Naive thymus-derived CD8-positive, alpha-beta T cell (primary cell): ENCODE measurements around the gene QRSL1. TPM values are rescaled to one million over a fixed set of nuclear protein-coding genes. Genes with fewer than 3 reads are reported as not detected.
"Not testable (repeated sequence)": the region's sequence is repeated elsewhere in the genome, so short reads cannot be mapped to it uniquely, and the experiment has no call there.

ENCODE experiments used
- ATAC-seq, 2 donors: fragments of 150-1000 bp; cut with Tn5 transposase in 1 of 2; sonication (Bioruptor Pico), chemical (Tn5 transposase) in 1 of 2; 1 replicate in 1 of 2; 2 replicates in 1 of 2; pipeline ENCODE4 v1.10.0; 2021; ENCODE audit warnings: mild to moderate bottlenecking in 2 of 2, moderate library complexity in 2 of 2
- POLR2A ChIA-PET: fragments of 350-600 bp; sonication (Branson Sonifier 250); formaldehyde crosslinking; loops from one replicate; lab custom pipeline; 2021; ENCODE audit warnings: antibody characterized with exemption; lab: Charles Lee
- DNase-seq, 10 donors: peaks; one replicate each; pipeline versions ENCODE4 v3.0.0 to v3.0.0-alpha.2; 2020 to 2022
- H3K27ac Mint-ChIP-seq, 10 donors: one replicate each; pipeline ENCODE4 v1.8.0; 2020 to 2022; ENCODE audit warnings: mild to moderate bottlenecking in 10 of 10, mixed read lengths in 10 of 10, moderate library complexity in 4 of 10, inconsistent platforms in 1 of 10
- H3K27me3 Mint-ChIP-seq, 5 donors: one replicate each; pipeline ENCODE4 v1.8.0; 2021 to 2022; ENCODE audit warnings: mixed read lengths in 5 of 5
- H3K36me3 Mint-ChIP-seq, 3 donors: one replicate each; pipeline ENCODE4 v1.8.0; 2020 to 2022; ENCODE audit warnings: mixed read lengths in 3 of 3, mild to moderate bottlenecking in 2 of 3, inconsistent platforms in 1 of 3
- H3K4me1 Mint-ChIP-seq, 4 donors: one replicate each; pipeline ENCODE4 v1.8.0; 2021 to 2022; ENCODE audit warnings: mixed read lengths in 4 of 4
- H3K4me3 Mint-ChIP-seq, 10 donors: one replicate each; pipeline ENCODE4 v1.8.0; 2020 to 2022; ENCODE audit warnings: mild to moderate bottlenecking in 10 of 10, mixed read lengths in 10 of 10, moderate library complexity in 6 of 10, inconsistent platforms in 1 of 10
- H3K9me3 Mint-ChIP-seq, 9 donors: one replicate each; pipeline ENCODE4 v1.8.0; 2020 to 2022; ENCODE audit warnings: mixed read lengths in 9 of 9, mild to moderate bottlenecking in 3 of 9, inconsistent platforms in 1 of 9, moderate library complexity in 1 of 9
- polyA plus RNA-seq, 3 donors: library from polyadenylated mRNA; unstranded; fragments of 300-500 nt; fragmentation: Illumina TruSeq; gene quantifications; one replicate each; pipeline ENCODE4 v1.2.3, GENCODE V29; 2021
- total RNA-seq, 8 experiments: library from RNA in 2 of 8; stranded (reverse) in 2 of 8; gene quantifications; one replicate each; pipeline ENCODE4 v1.2.3 and lab custom pipeline; 2021 to 2026

Gene QRSL1
- total RNA-seq: 10 to 100 TPM; 17.2 to 19.8 TPM
- 10 to 100 TPM; 11.4 to 11.6 (median 11.6) TPM for polyA plus RNA-seq
- 22.1 to 56.8 (median 33.5) reads per million in 6 experiments for total RNA-seq (lab: John Stamatoyannopoulos, UW)

- peak within 1 kb of the TSS; percentile 97 to 99 (median 98) for H3K27ac Mint-ChIP-seq
- DNase-seq (peak; percentile 67 to 96 (median 88)), ATAC-seq (peak; percentile 94 to 95)
- H3K4me3 Mint-ChIP-seq: peak within 1 kb of the TSS; percentile 94 to 99 (median 98)
- H3K27me3 Mint-ChIP-seq: peaks cover 0 to 2% (median 0%) of the 10 kb centered on the region in 5 donors
- H3K9me3 Mint-ChIP-seq: no peaks in the 10 kb centered on the region
- H3K4me1 Mint-ChIP-seq: peaks cover 18 to 66% (median 43%) of the 10 kb centered on the region in 4 donors
- H3K36me3 Mint-ChIP-seq: peaks cover 0 to 11% (median 0%) of the 10 kb centered on the region in 3 donors
- POLR2A ChIA-PET: interaction anchor here (0.6 to 0.9 kb wide), 3 partner anchors 43 to 366 kb away, joined by 3 read pairs; no protein-coding TSS in a partner anchor
Measured at GRCh38 chr6:106629103-106629858, at the start of gene QRSL1, which contains the start of gene RTN4IP1. QRSL1 (plus strand) TSS chr6:106629578; CDS start chr6:106629682, 104 bp downstream. RTN4IP1 (minus strand) TSS chr6:106629498; CDS start chr6:106629021, 477 bp downstream.

- no peaks in the 10 kb centered on the region for H3K9me3 Mint-ChIP-seq
- H3K4me1 Mint-ChIP-seq: peaks cover 0 to 2% (median 0%) of the 10 kb centered on the region in 4 donors
- no peak overlapping the region for H3K4me3 Mint-ChIP-seq
- H3K27me3 Mint-ChIP-seq: no peaks in the 10 kb centered on the region
- peaks cover 0 to 66% (median 17%) of the 10 kb centered on the region in 3 donors for H3K36me3 Mint-ChIP-seq
- no peak for DNase-seq
- ATAC-seq: no peak
- POLR2A ChIA-PET: no interaction called here
- H3K27ac Mint-ChIP-seq: peak overlapping the region in 1 of 10 donors; percentile 63
Measured at GRCh38 chr6:106581468-106581867, 47.9 kb upstream of the QRSL1 start.

DNA sequence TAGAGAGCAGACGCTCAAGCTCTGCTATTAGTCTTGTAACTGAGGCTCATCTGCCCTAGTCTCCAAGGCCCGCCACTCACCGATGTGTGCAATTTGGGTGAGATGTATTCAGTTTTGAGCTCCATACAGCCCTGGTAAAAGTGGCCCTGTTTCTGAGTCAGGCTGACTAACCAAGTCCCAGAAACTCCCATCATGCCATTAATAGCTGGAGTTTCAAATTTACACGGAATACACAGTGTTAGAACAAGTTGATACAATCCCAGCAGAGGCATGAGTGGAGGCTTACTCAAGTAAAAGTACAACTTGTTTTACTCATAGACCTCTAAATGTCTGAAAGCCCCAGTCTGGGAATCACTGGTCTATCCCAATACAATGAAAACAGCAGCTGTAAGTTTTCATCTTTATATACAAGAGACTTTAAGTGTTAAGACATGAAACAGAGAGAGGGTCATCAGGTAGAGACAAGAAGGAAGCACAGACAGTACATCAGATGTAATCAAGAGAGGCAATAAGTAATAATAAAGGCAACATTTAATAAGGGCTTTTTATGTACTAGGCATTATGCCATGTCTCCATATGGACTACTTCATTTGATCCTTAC is 42.5 kb upstream of the QRSL1 start:
- POLR2A ChIA-PET: no interaction called here
- Mint-ChIP-seq H3K4me1 (no peaks in the 10 kb centered on the region), H3K4me3 (no peak overlapping the region), H3K27ac (no peak overlapping the region), H3K27me3 (no peaks in the 10 kb centered on the region), H3K9me3 (no peaks in the 10 kb centered on the region), H3K36me3 (peaks cover 13 to 82% (median 39%) of the 10 kb centered on the region in 3 donors)
- DNase-seq (no peak), ATAC-seq (no peak)

DNA sequence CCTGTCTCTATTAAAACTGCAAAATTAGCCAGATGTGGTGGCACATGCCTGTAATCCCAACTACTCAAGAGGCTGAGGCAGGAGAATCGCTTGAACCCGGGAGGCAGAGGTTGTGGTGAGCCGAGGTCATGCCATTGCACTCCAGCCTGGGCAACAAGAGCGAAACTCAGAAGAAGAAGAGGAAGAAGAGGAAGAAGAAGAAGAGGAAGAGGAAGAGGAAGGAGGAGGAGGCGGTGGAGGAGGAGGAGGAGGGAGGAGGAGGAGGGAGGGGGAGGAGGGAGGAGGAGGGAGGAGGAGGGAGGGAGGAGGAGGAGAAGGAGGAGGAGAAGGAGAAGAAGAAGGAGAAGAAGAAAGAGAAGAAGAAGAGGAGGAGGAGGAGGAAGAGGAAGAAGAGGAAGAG is 40.4 kb upstream of the QRSL1 start:
- peak overlapping the region in 1 of 10 donors; percentile 82 for H3K27ac Mint-ChIP-seq
- POLR2A ChIA-PET, DNase-seq, H3K4me3 Mint-ChIP-seq, H3K27me3 Mint-ChIP-seq, ATAC-seq, H3K4me1 Mint-ChIP-seq, H3K9me3 Mint-ChIP-seq: not testable (repeated sequence)
- peaks cover 17 to 67% (median 32%) of the 10 kb centered on the region in 3 donors for H3K36me3 Mint-ChIP-seq

GRCh38 chr6:106591111-106591825 is 38.1 kb upstream of the QRSL1 start:
- ATAC-seq (no peak), DNase-seq (no peak)
- H3K9me3 Mint-ChIP-seq: no peaks in the 10 kb centered on the region
- H3K36me3 Mint-ChIP-seq: peaks cover 17 to 53% (median 25%) of the 10 kb centered on the region in 3 donors
- no peaks in the 10 kb centered on the region for H3K4me1 Mint-ChIP-seq
- H3K4me3 Mint-ChIP-seq: no peak overlapping the region
- H3K27ac Mint-ChIP-seq: no peak overlapping the region
- H3K27me3 Mint-ChIP-seq: no peaks in the 10 kb centered on the region
- POLR2A ChIA-PET: no interaction called here

GRCh38 chr6:106599440-106599839 is 29.9 kb upstream of the QRSL1 start:
- no peaks in the 10 kb centered on the region for H3K27me3 Mint-ChIP-seq
- DNase-seq: no peak
- peaks cover 0 to 48% (median 40%) of the 10 kb centered on the region in 3 donors for H3K36me3 Mint-ChIP-seq
- ATAC-seq: no peak
- no peak overlapping the region for H3K27ac Mint-ChIP-seq
- no peak overlapping the region for H3K4me3 Mint-ChIP-seq
- H3K4me1 Mint-ChIP-seq: no peaks in the 10 kb centered on the region
- peaks cover 0 to 2% (median 0%) of the 10 kb centered on the region in 9 donors for H3K9me3 Mint-ChIP-seq
- POLR2A ChIA-PET: no interaction called here

GRCh38 chr6:106600329-106600728 is 29.0 kb upstream of the QRSL1 start:
- peaks cover 0 to 53% (median 46%) of the 10 kb centered on the region in 3 donors for H3K36me3 Mint-ChIP-seq
- ATAC-seq (no peak), DNase-seq (no peak)
- H3K4me3 Mint-ChIP-seq: no peak overlapping the region
- POLR2A ChIA-PET: no interaction called here
- H3K9me3 Mint-ChIP-seq: peaks cover 0 to 2% (median 0%) of the 10 kb centered on the region in 9 donors
- H3K4me1 Mint-ChIP-seq: no peaks in the 10 kb centered on the region
- H3K27me3 Mint-ChIP-seq: no peaks in the 10 kb centered on the region
- H3K27ac Mint-ChIP-seq: no peak overlapping the region

DNA sequence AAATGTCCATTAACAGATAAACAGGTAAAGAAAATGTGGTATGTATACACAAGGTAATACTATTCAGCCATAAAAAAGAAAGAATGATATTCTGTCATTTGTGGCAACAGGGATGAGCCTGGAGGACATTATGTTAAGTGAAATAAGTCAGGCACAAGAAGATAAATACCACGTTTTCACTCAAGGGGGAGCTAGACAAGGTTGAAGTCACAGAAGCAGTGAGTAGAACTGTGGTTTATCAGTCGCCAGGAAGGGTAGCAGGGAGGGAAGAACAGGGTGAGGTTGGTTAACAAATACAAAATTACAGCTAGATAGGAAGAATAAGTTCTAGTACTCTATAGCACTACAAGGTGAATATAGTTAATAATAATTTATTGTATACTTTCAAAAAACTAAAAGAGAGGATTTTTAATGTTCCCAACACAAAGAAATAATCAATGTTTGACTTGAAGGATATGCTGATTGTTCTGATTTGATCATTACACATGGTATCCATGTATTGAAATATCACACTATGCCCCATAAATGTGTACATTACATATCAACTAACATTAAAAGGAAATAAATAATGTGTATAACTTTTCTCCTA is 21.2 kb upstream of the QRSL1 start:
- Mint-ChIP-seq H3K4me3 (no peak overlapping the region), H3K27ac (no peak overlapping the region), H3K4me1 (peaks cover 0 to 22% (median 3%) of the 10 kb centered on the region in 4 donors), H3K27me3 (no peaks in the 10 kb centered on the region), H3K9me3 (no peaks in the 10 kb centered on the region), H3K36me3 (peaks cover 0 to 46% (median 23%) of the 10 kb centered on the region in 3 donors)
- ATAC-seq (peak; percentile 72 to 79), DNase-seq (peak in 6 of 10 donors; percentile 12 to 46 (median 20))
- POLR2A ChIA-PET: no interaction called here

DNA sequence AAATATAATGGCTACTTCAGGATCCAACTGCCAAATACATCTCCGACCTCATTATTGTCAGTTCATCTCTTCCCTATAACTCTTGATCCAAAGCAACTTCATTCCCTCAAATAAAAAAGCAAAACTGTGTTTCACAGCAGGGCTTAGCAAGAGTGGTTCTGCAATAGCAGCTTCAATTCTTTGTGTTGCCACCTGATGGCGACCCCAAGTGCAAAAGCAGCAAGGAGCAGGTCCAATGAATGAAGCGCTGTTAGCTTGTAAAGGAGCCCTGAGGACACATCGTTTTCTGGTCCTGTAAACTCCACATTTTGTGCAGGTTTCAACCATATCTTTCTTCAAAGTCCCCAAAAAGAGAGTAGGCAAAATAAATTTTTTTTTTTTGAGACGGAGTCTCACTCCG is 19.7 kb upstream of the QRSL1 start:
- Mint-ChIP-seq H3K27ac (peak overlapping the region in 1 of 10 donors; percentile 4), H3K4me3 (no peak overlapping the region), H3K36me3 (peaks cover 0 to 51% (median 13%) of the 10 kb centered on the region in 3 donors), H3K27me3 (no peaks in the 10 kb centered on the region), H3K4me1 (peaks cover 0 to 35% (median 3%) of the 10 kb centered on the region in 4 donors), H3K9me3 (no peaks in the 10 kb centered on the region)
- POLR2A ChIA-PET: no interaction called here
- ATAC-seq (no peak), DNase-seq (no peak)

GRCh38 chr6:106611030-106611429 is 18.3 kb upstream of the QRSL1 start:
- Mint-ChIP-seq H3K4me3 (no peak overlapping the region), H3K4me1 (peaks cover 0 to 37% (median 3%) of the 10 kb centered on the region in 4 donors), H3K27ac (no peak overlapping the region), H3K27me3 (no peaks in the 10 kb centered on the region), H3K36me3 (peaks cover 0 to 51% (median 7%) of the 10 kb centered on the region in 3 donors), H3K9me3 (no peaks in the 10 kb centered on the region)
- DNase-seq: no peak
- POLR2A ChIA-PET: no interaction called here
- no peak for ATAC-seq

- Mint-ChIP-seq H3K36me3 (peaks cover 0 to 57% (median 7%) of the 10 kb centered on the region in 3 donors), H3K4me3 (no peak overlapping the region), H3K4me1 (peaks cover 0 to 35% (median 3%) of the 10 kb centered on the region in 4 donors), H3K27me3 (no peaks in the 10 kb centered on the region), H3K27ac (no peak overlapping the region), H3K9me3 (no peaks in the 10 kb centered on the region)
- ATAC-seq: no peak
- POLR2A ChIA-PET: no interaction called here
- DNase-seq: no peak
Measured at GRCh38 chr6:106612671-106613416, 16.5 kb upstream of the QRSL1 start.
